ENCODE results near the gene NT5C1B. TPM values are rescaled to one million over a fixed set of nuclear protein-coding genes. Genes with fewer than 3 reads are reported as not detected.

Gene NT5C1B
- total and polyA plus RNA-seq, 11 donors: not detected

DNA sequence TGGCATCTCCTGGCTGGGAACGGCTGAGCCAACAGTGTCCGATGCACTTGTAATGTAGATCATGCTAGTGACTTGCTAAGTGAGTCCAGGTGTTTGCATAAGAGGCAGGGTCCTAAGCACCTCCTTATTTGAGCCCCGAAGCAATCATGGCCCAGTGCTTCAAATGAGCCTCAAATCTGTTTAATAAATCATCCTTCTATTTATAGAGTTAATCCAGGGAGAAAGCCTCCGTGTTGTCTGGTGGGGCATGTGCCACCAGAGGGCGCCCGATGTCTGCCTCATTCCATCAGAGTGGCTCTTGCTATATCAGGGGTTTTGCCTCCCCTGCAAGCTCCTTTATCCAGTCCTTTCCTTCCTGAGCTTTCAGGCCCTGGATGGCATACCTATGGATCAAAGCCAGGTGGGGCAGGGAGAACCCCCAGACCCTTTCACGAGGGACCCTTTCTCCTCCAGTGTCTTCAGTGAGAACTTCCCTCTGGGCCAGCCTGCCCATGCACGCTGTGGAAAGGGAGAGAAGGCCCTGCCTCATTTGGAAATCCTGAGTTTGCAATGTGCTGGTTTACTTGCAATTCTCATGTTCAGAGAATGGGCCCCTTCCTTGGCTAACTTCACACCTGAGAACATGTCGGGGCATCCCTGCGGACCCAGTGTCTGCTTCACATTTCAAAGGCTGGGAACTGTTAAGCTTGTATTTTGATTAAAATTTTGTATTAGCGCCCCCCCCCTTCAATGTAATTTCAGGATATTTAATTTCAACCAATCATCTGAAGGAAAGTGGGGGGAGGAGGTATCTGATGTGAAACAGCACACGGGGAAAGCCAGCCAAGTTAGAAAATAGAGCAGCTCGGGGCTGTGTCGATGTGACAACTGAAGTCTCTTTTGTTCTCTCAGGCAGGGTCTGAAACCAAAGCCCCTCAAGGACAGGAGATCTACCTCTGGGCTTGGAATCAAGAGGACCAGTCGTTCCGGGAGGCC is 68.6 kb downstream of the NT5C1B start:
- no peaks in the 10 kb centered on the region for H3K9me3 ChIP-seq
- peak overlapping the region in 7 of 12 donors; percentile 6 to 39 (median 31) for H3K4me3 ChIP-seq
- H3K27me3 ChIP-seq: no peaks in the 10 kb centered on the region
- peak overlapping the region; percentile 25 to 79 (median 62) for H3K27ac ChIP-seq
- 24 to 30% (median 26%) methylated on average over 16 of the region's 16 CpGs for WGBS, 4 donors
- H3K4me1 ChIP-seq: peaks cover 0 to 36% (median 15%) of the 10 kb centered on the region in 12 donors
- peak; percentile 82 to 89 (median 85) for ATAC-seq
- no peak for TF ChIP-seq POLR2A (IDR thresholded peaks at IDR 0.05)
- TF ChIP-seq, protein P1, sequence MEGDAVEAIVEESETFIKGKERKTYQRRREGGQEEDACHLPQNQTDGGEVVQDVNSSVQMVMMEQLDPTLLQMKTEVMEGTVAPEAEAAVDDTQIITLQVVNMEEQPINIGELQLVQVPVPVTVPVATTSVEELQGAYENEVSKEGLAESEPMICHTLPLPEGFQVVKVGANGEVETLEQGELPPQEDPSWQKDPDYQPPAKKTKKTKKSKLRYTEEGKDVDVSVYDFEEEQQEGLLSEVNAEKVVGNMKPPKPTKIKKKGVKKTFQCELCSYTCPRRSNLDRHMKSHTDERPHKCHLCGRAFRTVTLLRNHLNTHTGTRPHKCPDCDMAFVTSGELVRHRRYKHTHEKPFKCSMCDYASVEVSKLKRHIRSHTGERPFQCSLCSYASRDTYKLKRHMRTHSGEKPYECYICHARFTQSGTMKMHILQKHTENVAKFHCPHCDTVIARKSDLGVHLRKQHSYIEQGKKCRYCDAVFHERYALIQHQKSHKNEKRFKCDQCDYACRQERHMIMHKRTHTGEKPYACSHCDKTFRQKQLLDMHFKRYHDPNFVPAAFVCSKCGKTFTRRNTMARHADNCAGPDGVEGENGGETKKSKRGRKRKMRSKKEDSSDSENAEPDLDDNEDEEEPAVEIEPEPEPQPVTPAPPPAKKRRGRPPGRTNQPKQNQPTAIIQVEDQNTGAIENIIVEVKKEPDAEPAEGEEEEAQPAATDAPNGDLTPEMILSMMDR (IDR thresholded peaks at IDR 0.05): peak; percentile 75 to 97 (median 92)
- no peaks in the 10 kb centered on the region for H3K36me3 ChIP-seq
- peak; percentile 80 to 90 (median 82) for DNase-seq
- intact Hi-C loops (cut with DNase I): loop anchor here (1.0 to 10.0 kb wide), 16 partner anchors 37 to 1342 kb away; partner anchors contain the start of genes RDH14 (in 2 of the 10) and OSR1 (in 1 of the 10)

DNA sequence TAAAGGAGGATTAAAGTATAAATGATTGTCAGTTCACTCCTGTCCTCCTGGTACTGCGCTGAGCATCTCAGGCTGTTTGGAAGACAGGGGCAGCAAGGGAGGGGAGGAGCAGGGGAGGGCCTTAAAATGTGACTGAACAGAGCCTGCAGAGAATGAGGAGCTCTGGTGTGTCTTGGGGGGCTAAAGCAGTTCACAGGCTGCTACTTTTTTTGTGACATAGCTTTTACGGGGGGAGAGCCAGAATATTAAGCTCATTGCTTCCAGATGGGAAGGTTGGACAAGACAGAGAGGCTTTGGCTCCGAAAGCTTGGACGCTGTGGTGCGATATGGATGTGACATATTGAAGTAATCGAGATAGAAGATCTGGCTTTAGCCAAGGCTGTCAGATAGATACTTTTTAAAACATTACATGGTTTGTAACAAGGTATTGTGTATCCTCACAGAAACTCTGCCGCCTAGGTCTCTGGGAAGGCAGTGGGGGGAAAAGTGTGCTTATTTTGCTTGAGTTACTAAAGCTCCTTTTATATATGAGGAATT is 69.4 kb downstream of the NT5C1B start:
- no peak for DNase-seq
- no peaks in the 10 kb centered on the region for H3K27me3 ChIP-seq
- peak overlapping the region in 1 of 12 donors; percentile 22 for H3K4me3 ChIP-seq
- peaks cover 0 to 37% (median 12%) of the 10 kb centered on the region in 12 donors for H3K4me1 ChIP-seq
- no peaks in the 10 kb centered on the region for H3K9me3 ChIP-seq
- H3K27ac ChIP-seq: peak overlapping the region in 9 of 12 donors; percentile 0 to 71 (median 41)
- 43 to 53% (median 45%) methylated on average over 7 of the region's 7 CpGs for WGBS, 4 donors
- H3K36me3 ChIP-seq: no peaks in the 10 kb centered on the region
- TF ChIP-seq, protein P1 (IDR thresholded peaks at IDR 0.05): no peak
- TF ChIP-seq POLR2A (IDR thresholded peaks at IDR 0.05): no peak
- intact Hi-C loops (cut with DNase I): loop anchor here (1.0 to 10.0 kb wide), 18 partner anchors 37 to 1347 kb away; partner anchors contain the start of genes RDH14 (in 2 of the 10) and OSR1 (in 1 of the 10)
- ATAC-seq: peak in 1 of 4 donors; percentile 18

DNA sequence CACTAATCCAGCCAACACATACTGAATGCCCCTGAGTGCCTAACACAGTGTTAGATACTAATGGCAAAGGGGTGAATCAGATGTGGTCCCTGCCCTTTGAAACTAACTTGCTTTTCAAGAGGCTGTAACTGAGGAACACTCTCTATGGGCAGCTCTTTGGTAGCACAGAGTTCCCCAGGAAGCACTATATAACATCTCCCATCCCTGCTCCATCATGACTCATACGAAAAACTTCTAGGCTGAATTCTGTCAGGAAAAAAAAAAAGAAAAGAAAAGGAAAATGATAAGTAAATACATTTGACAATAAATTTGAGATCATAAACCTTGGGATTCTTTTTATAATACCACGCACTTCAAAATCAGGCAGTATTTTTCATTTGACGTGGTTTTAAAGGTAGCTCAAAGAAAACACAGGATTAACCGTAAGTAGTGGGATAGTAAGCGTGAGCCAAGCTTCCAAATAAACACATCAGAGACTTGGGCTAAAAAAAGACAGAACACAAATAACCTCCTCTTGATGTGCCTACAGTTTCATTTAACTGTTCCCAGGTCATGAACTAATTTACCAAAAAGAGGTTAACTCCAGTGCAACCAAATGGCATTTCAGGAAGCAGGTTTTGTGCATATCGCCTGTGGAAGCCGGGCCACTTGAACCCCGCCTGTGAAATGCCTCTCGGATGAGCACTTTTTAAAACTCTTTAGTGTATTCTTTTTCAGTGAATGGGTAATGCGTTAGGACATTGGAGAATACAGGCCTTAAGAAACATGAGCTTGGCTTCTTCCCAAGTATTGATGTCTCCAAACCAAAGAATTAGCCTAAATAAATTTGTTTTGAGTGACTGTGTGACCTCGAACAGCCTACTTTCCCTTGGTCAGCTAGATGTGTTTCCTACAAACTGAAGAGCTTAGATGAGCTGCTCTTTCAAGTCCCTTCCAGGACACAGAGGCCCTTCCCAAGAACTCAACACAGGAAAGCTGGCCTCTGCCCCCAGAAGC is 71.0 kb downstream of the NT5C1B start:
- Histone ChIP-seq H3K4me1 (peaks cover 0 to 39% (median 10%) of the 10 kb centered on the region in 12 donors), H3K36me3 (no peaks in the 10 kb centered on the region), H3K27ac (peak overlapping the region in 7 of 12 donors; percentile 0 to 67 (median 54)), H3K27me3 (no peaks in the 10 kb centered on the region), H3K4me3 (no peak overlapping the region), H3K9me3 (no peaks in the 10 kb centered on the region)
- TF ChIP-seq, protein P1 (IDR thresholded peaks at IDR 0.05): no peak
- no peak for TF ChIP-seq POLR2A (IDR thresholded peaks at IDR 0.05)
- intact Hi-C loops (cut with DNase I): loop anchor here in 4 of 10 donors (5.0 to 10.0 kb wide), 5 partner anchors 224 to 1349 kb away; no protein-coding TSS in a partner anchor
- 44 to 61% (median 54%) methylated on average over 11 of the region's 11 CpGs for WGBS, 4 donors
- ATAC-seq (peak in 1 of 4 donors; percentile 38), DNase-seq (no peak)
